H7 (cell line): ENCODE measurements around the gene ABCA13. TPM values are rescaled to one million over a fixed set of nuclear protein-coding genes. Genes with fewer than 3 reads are reported as not detected.

Experiments
- DNase-seq: peaks from one replicate; pipeline ENCODE4 v3.0.0; 2012
- H3K27me3 ChIP-seq: 2 replicates; pipeline ENCODE4 v1.6.0; 2011; ENCODE audit warnings: mild to moderate bottlenecking, low read length; ENCODE audit not compliant: control insufficient read depth, insufficient read depth
- H3K36me3 ChIP-seq: replicated peaks from 2 replicates; pipeline ENCODE4 v1.5.1; 2011; ENCODE audit warnings: low read length; ENCODE audit not compliant: control insufficient read depth, insufficient read depth
- H3K4me3 ChIP-seq: 2 replicates; pipeline ENCODE4 v1.5.1; 2011; ENCODE audit warnings: low read depth, mild to moderate bottlenecking, control low read depth, low read length, moderate library complexity; ENCODE audit not compliant: insufficient read depth
- total RNA-seq: library from RNA; depleted of rRNA; stranded (reverse); fragments of >200 nt; shearing (Covaris generic); gene quantifications from 2 replicates; pipeline ENCODE4 v1.2.3, GENCODE V29; 2014

ABCA13 gene
- total RNA-seq, 1 experiment from 2014 or later, result not detected

DNA sequence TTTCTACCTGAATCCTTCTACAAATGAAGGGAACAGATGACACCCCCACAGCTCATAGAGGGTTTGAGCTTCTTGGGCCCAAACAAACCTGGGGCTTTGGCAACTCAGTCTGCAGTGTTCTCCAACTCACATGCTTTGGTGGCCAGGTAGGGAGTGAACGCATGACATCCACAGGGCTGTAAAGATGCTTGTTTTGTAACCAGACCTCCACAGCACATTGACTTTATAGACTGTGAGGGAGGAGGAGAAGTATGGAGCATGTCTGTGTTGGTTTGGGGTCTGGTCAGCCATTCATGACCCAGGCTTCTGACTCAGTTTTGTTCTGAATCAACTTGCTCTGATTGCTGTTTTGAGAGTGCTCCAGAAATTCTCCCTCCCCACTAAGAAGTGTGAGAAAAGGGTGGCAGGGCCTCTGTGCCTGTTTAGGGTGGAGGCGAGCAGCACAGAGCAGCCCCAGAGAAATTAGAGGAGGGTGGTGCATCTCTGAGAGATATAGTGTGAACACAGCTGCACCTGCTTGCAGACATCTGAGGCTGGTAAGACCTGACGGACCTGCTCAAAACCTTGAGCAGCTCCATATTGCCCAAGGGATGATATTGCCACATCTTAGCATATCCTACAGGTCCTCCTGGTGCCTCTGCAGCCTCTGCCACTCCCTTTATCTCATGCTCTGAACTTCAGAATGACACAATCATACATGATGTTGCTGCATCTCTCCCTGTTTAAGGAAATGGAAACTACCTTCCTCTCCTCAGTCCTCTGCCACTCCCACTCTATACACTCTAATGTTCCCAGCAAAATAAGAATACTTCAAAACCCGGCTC lies 287.7 kb downstream of the ABCA13 start:
- H3K36me3 ChIP-seq, result no peaks in the 10 kb centered on the region

GRCh38 chr7:48466713-48467112 lies 295.5 kb downstream of the ABCA13 start:
- Histone ChIP-seq H3K36me3 (no peaks in the 10 kb centered on the region), H3K4me3 (no peak overlapping the region), H3K27me3 (no peaks in the 10 kb centered on the region)
- DNase-seq, result no peak

More for the DNA sequence above, 287.7 kb downstream of the ABCA13 start:
- no peak overlapping the region for H3K4me3 ChIP-seq
- no peak for DNase-seq
- H3K27me3 ChIP-seq, result no peaks in the 10 kb centered on the region

DNA sequence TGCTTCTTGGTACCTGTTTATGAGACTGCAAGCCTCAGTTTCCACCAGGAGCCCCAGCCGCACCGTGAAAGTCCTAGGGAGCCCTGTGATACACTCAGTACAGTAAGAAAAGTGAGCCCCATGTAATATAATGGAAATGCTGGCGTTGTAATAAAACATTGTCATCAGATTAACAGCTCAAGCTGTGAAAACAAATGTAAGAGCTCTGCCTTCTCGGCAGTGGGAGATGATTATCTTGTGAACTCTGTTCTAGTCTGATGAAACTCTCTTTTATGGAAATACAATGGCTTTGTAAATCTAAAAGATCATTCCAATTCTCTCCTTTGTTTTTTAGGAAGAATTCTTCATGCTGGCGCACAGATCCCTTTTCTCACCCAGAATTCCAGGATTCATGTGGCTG lies 299.9 kb downstream of the ABCA13 start:
- no peak for DNase-seq
- H3K36me3 ChIP-seq, result no peaks in the 10 kb centered on the region
- H3K27me3 ChIP-seq, result no peaks in the 10 kb centered on the region

GRCh38 chr7:48472640-48473039 lies 301.4 kb downstream of the ABCA13 start:
- no peak for DNase-seq
- Histone ChIP-seq H3K27me3 (no peaks in the 10 kb centered on the region), H3K36me3 (no peaks in the 10 kb centered on the region), H3K4me3 (no peak overlapping the region)

More for the DNA sequence above, 299.9 kb downstream of the ABCA13 start:
- no peak overlapping the region for H3K4me3 ChIP-seq

- no peaks in the 10 kb centered on the region for H3K36me3 ChIP-seq
- H3K4me3 ChIP-seq, result no peak overlapping the region
- H3K27me3 ChIP-seq, result no peaks in the 10 kb centered on the region
- DNase-seq, result no peak
Measured at GRCh38 chr7:48473205-48473865, 302.1 kb downstream of the ABCA13 start.

DNA sequence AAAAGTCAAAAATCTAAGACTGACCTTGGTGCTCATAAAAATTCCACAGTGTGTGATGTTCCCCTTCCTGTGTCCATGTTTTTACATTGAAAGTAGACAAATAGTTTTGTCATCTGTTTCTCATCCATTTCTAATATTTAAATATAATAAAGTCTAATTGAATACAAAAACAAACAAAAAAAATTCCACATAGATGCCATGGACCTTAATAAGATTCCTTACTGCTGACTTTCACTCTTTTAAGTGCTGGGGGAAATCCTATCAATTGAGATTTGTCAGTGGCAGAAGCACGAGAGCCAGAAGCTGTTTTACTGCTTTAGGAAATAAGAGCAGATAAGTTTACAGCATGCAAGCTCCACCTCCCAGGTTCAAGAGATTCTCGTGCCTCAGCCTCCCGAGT lies 310.0 kb downstream of the ABCA13 start:
- no peaks in the 10 kb centered on the region for H3K27me3 ChIP-seq
- no peak for DNase-seq
- H3K4me3 ChIP-seq, result no peak overlapping the region
- H3K36me3 ChIP-seq, result no peaks in the 10 kb centered on the region

DNA sequence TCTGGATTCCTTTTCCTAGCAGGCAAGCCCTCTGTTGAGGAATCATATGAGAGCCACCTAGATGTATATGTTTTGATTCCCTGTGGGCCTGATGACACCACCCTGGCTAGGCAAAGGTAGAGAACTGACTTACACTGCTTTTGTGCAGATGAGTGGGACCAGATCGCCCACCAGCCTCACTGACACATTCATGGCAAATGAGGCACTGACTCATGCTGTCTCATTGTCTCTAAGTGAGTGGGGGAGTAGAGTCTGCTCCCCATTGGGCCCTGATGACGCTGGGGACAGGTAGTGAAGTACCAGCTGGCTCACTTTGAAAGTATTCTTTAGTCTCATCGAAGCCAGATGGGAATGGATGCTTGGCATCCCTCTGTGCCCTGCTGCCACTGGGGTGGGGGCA lies 326.3 kb downstream of the ABCA13 start:
- no peaks in the 10 kb centered on the region for H3K27me3 ChIP-seq
- H3K36me3 ChIP-seq, result no peaks in the 10 kb centered on the region
- H3K4me3 ChIP-seq, result no peak overlapping the region
- no peak for DNase-seq

DNA sequence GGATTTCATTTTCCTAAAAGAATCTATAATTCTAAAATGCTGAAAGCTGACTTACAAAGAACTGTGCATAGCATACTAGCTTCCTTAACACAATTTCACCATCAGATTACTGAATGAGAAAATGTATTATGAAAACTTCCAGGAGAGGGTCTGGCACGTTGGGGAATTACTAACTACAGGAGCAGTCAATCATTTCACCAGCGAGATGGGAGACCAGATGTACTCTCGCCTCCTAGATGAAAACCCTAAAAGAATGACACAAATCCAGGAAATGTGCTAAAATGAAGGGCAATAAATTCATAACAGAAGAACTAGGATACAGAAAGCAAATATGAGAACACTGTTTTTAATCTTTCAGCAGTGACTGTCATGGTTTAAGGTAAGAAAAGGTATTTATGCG lies 330.8 kb downstream of the ABCA13 start:
- Histone ChIP-seq H3K36me3 (no peaks in the 10 kb centered on the region), H3K4me3 (no peak overlapping the region), H3K27me3 (no peaks in the 10 kb centered on the region)
- DNase-seq, result no peak

DNA sequence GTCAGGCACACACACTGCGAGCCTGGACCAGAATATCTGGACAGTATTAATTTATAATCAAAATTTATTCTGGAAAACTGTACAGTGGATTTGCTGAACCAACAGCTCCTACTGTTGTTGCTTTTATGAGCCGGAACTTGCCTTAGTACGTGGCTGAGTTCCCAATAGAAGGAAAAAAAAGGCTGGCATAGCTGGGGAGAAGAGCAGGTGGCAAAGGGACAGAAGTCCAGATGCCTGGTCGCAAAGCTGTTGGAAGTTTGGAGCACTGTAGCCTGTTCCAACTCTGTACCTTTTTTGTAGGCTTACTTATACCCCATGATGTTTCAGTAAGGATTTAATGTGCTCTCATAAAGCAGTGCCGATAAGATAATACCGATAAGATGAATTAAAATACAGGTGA lies 333.8 kb downstream of the ABCA13 start:
- DNase-seq, result no peak

DNA sequence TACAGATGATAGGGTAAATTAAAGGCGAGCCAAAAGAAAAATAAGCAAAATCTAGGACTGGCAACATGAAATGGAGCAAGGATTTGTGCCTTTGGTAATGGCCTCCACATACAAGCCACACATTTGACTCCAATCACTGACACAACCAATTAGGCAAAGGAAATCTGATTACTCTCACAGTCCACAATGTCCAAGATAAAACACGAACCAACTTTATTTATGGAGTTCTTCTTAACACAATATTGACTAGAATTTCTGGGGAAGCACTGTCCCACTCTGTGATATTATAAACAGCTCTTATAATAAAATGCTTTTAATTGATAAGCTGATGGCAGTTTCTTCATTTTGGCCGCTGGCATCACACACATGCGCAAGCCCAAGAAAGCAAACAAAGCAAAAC lies 334.2 kb downstream of the ABCA13 start:
- H3K27me3 ChIP-seq, result no peaks in the 10 kb centered on the region

More for the DNA sequence above, 333.8 kb downstream of the ABCA13 start:
- Histone ChIP-seq H3K36me3 (no peaks in the 10 kb centered on the region), H3K27me3 (no peaks in the 10 kb centered on the region), H3K4me3 (no peak overlapping the region)

DNA sequence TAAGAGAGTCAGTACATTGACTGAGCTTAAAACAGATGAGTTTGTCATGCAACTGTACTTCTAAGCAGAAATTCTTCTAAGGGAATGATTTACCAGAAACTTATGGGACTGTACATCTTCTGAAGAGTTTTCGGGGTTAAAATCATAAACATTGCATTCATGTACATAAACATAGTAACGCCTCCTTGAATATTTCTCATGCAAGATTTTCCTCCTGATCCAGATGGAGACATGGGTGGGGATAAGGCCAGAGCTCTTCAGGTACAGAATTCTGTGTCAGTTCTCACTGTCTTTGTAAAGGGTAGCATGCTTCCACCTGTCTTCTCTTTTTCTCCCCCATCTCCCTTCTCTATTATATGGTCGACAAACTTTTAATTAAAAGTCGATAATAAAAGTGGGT lies 335.3 kb downstream of the ABCA13 start:
- DNase-seq, result no peak
- H3K27me3 ChIP-seq, result no peaks in the 10 kb centered on the region
- no peaks in the 10 kb centered on the region for H3K36me3 ChIP-seq

More for the DNA sequence above, 334.2 kb downstream of the ABCA13 start:
- DNase-seq, result no peak
- Histone ChIP-seq H3K4me3 (no peak overlapping the region), H3K36me3 (no peaks in the 10 kb centered on the region)

DNA sequence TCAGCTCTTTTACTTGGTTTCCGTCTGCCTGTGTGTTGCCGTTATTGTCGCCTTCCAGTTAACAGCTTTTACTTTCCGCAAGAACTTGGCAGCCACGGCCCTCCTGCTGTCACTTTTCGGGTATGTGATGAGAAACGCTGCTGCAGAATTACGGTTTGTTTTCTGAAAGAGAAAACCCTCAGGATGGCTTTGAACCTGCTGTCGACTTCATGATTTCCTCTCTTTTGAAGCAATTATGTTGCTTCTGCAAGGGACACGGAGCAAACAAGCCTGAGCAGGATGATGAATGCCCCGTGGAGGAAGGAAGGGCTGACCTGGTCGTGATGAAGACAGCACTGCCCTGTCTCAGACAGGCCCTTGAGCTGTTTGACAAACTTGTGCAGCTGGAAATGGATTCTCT lies 339.8 kb downstream of the ABCA13 start:
- Histone ChIP-seq H3K36me3 (no peaks in the 10 kb centered on the region), H3K27me3 (no peaks in the 10 kb centered on the region), H3K4me3 (no peak overlapping the region)
- no peak for DNase-seq

More for the DNA sequence above, 335.3 kb downstream of the ABCA13 start:
- H3K4me3 ChIP-seq, result no peak overlapping the region

GRCh38 chr7:48512892-48513291 lies 341.6 kb downstream of the ABCA13 start:
- H3K4me3 ChIP-seq, result no peak overlapping the region
- no peaks in the 10 kb centered on the region for H3K36me3 ChIP-seq
- DNase-seq, result peak; percentile 1
- H3K27me3 ChIP-seq, result no peaks in the 10 kb centered on the region

- Histone ChIP-seq H3K36me3 (no peaks in the 10 kb centered on the region), H3K27me3 (no peaks in the 10 kb centered on the region), H3K4me3 (no peak overlapping the region)
- DNase-seq, result no peak
Measured at GRCh38 chr7:48515171-48515570, 343.9 kb downstream of the ABCA13 start.

DNA sequence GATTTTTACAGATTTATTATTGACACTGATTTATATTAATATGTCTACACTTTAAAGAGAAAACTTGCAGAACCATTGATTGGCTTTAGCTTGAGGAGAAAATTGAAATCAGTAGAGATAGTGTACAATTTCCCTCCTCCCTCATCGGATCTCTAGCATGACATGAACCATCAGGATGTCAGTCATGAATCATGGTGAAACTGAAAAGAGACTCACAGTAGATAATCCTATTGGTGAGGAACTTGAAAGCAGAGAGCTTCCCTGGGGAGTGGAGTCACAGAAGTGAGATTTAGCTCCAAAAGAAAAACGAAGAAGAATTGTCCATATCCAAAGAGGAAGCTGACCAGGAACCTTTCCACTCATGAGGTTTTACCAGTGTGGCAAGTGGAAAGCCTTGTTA lies 346.8 kb downstream of the ABCA13 start:
- H3K27me3 ChIP-seq, result no peaks in the 10 kb centered on the region
- no peaks in the 10 kb centered on the region for H3K36me3 ChIP-seq
- no peak for DNase-seq
- H3K4me3 ChIP-seq, result no peak overlapping the region
